Measurements from ENCODE around the gene IWS1.
"Not testable (repeated sequence)": the region's sequence is repeated elsewhere in the genome, so short reads cannot be mapped to it uniquely, and the experiment has no call there.

DNA sequence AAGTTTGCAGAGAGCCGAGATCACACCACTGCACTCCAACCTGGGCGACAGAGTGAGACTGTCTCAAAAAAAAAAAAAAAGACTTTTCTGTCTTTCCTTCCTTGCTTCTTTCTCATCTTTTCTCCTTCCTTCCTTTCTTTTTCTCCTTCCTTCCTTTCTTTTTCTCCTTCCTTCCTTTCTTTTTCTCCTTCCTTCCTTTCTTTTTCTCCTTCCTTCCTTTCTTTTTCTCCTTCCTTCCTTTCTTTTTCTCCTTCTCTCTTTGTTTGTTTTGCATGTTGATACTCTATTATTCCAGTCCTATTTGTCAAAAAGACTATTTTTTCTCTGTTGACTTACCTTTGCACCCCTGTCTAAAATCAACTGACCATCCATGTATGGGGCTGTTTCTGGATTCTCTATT lies 46.1 kb upstream of the IWS1 start:
- not testable (repeated sequence) for TF ChIP-seq FOXM1 (IDR thresholded peaks at IDR 0.05; ENCODE audit: borderline replicate concordance); SP1 (IDR thresholded peaks at IDR 0.05); ZNF384 (IDR thresholded peaks at IDR 0.05); SUZ12 (IDR thresholded peaks at IDR 0.05); L3MBTL2 (conservative IDR thresholded peaks at IDR 0.05); TARDBP (IDR thresholded peaks at IDR 0.05); HDGF (IDR thresholded peaks at IDR 0.05; ENCODE audit: borderline replicate concordance); FOXA1 (IDR thresholded peaks at IDR 0.05); ELF4 (IDR thresholded peaks at IDR 0.05); BHLHE40 (IDR thresholded peaks at IDR 0.05; ENCODE audit: borderline replicate concordance)
- TF ChIP-seq, protein P1, sequence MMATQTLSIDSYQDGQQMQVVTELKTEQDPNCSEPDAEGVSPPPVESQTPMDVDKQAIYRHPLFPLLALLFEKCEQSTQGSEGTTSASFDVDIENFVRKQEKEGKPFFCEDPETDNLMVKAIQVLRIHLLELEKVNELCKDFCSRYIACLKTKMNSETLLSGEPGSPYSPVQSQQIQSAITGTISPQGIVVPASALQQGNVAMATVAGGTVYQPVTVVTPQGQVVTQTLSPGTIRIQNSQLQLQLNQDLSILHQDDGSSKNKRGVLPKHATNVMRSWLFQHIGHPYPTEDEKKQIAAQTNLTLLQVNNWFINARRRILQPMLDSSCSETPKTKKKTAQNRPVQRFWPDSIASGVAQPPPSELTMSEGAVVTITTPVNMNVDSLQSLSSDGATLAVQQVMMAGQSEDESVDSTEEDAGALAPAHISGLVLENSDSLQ (IDR thresholded peaks at IDR 0.05), result not testable (repeated sequence)

Data from HEK293T (cell line).